GM12864 (cell line): ENCODE measurements around the gene TNFRSF14.

Experiments
- DNase-seq: peaks from one replicate; pipeline ENCODE4 v3.0.0-alpha.2; 2011; ENCODE audit warnings: low read depth
- H3K4me3 ChIP-seq: 2 replicates; pipeline ENCODE4 v1.5.1; 2011; ENCODE audit warnings: mild to moderate bottlenecking, low read depth, low read length, control low read depth
- CTCF ChIP-seq: IDR thresholded peaks from 2 replicates; pipeline ENCODE4 v1.5.1; 2011; ENCODE audit warnings: low read depth, mild to moderate bottlenecking, moderate library complexity, low read length, control low read depth, inconsistent platforms; ENCODE audit errors: missing control alignments

The TNFRSF14 gene

GRCh38 chr1:2510366-2511155 is 45.6 kb upstream of the TNFRSF14 start:
- no peak for DNase-seq
- H3K4me3 ChIP-seq: no peak overlapping the region
- TF ChIP-seq CTCF: no peak

GRCh38 chr1:2512862-2513421 is 43.2 kb upstream of the TNFRSF14 start:
- H3K4me3 ChIP-seq: no peak overlapping the region
- DNase-seq: no peak
- TF ChIP-seq CTCF: no peak

DNA sequence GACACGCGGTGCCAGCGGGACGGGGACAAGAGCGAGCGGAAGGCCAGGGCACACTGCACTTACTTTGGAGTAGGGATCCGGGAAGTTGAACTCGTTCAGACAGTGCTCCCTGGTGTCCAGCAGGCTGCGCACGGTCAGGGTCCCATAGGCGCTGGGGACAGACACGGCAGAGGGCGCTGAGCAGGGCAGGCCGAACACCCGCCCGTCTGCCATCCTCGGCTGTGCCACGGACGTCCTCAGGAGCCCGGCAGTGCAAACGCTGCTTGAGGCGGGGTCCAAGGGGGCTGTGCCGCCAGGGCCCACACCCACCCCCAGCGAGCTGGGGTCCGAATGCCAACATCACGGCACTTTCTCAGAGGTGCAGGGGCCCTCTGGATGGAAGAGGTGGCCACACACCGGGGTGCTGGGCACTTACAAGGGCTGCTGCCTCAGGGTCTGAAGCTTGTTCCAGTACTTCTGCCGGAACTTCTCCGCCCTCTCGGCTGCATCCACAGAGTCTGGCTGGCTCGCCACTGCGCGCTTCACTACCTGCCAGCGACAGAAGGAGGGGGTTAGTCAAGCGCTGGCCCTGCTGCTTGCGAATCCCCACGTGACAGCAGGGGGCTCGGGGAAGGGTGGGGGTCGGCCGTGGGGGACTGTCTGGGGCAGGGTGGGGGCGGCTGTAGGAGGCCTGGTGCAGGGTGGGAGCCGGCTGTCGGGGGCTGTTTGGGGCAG is 42.1 kb upstream of the TNFRSF14 start:
- no peak for TF ChIP-seq CTCF
- no peak for DNase-seq
- no peak overlapping the region for H3K4me3 ChIP-seq

- H3K4me3 ChIP-seq: no peak overlapping the region
- DNase-seq: no peak
- peak; percentile 5 for TF ChIP-seq CTCF
Measured at GRCh38 chr1:2514863-2515762, 41.1 kb upstream of the TNFRSF14 start.

- H3K4me3 ChIP-seq: no peak overlapping the region
- TF ChIP-seq CTCF: no peak
- no peak for DNase-seq
Measured at GRCh38 chr1:2515763-2516080, 40.4 kb upstream of the TNFRSF14 start.

DNA sequence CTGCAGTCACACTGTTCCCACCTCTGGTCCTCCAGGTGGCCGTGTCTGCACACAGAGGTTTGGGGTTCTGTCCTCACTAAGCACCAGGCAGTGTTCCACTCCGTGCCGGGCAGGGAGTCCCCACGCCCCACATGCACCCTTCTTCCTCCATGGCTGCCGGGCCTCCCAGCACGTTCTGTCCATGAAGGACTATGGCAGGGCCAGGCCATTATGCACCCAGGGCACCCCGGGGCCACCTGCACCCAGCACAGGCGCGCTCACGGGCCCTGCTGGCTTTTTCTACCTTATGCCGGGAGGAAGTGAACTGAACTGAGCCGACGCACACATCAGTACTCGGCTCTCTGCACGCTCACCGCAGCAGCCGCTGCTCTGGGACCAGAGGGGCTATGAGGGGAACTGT is 40.0 kb upstream of the TNFRSF14 start:
- DNase-seq: no peak
- TF ChIP-seq CTCF: no peak
- no peak overlapping the region for H3K4me3 ChIP-seq
